Rectal smooth muscle tissue (tissue), 1 donor: Measurements from ENCODE around the gene LAMA5.
A peak's percentile ranks its signal among the peaks of the same experiment; 100 is the strongest.

Experiments used
- H3K27ac ChIP-seq: one replicate; pipeline ENCODE4 v1.7.0; 2013; ENCODE audit warnings: low read depth, low read length, inconsistent platforms
- H3K27me3 ChIP-seq: one replicate; pipeline ENCODE4 v1.7.0; 2013; ENCODE audit warnings: low read length; ENCODE audit not compliant: control insufficient read depth, insufficient read depth
- H3K36me3 ChIP-seq: one replicate; pipeline ENCODE4 v1.7.0; 2013; ENCODE audit warnings: low read length; ENCODE audit not compliant: control insufficient read depth, insufficient read depth
- H3K4me1 ChIP-seq: one replicate; pipeline ENCODE4 v1.7.0; 2013; ENCODE audit warnings: low read length; ENCODE audit not compliant: control insufficient read depth, insufficient read depth
- H3K4me3 ChIP-seq: one replicate; pipeline ENCODE4 v1.7.0; 2013; ENCODE audit warnings: low read length
- H3K9ac ChIP-seq: one replicate; pipeline ENCODE4 v1.7.0; 2013; ENCODE audit warnings: low read length

Gene LAMA5

DNA sequence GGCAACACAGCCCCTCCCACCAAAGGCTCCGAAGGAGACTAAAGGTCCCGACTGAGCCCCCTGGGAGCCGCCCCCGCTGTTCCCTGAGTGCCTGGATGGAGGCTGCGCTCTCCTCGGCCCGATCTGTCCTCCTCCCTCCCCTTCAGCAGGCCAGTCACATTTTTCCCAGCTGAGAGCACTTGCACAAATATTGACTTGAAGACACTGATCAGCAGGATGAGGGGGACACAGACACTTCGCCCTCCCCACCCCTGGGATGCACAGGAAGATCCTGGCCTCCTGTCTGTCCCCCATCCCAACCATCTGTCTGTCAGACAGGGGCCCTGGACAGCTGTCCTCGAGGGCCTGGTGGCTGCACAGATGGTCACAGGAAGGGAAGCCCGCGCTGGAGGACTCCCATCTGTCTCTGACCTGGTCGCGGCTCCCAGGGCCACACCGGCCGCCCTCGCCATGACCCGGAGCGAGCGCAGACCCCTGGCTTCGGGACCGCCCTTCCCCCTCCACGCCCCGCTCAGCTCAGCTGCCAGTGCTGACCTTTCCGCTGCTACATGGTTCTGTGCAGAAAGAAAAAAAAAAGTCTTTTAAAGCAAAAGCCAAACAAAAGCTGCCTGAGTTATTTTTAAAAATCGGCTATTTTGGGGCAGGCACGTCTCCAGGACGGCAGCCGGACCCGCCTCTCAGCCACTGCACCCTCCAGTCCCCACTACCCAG lies 11.1 kb downstream of the LAMA5 start:
- H3K9ac ChIP-seq = no peak overlapping the region
- H3K27me3 ChIP-seq = no peaks in the 10 kb centered on the region
- peak overlapping the region; percentile 44 for H3K4me3 ChIP-seq
- H3K4me1 ChIP-seq = peaks cover 65% of the 10 kb centered on the region
- peak overlapping the region; percentile 88 for H3K27ac ChIP-seq
- peaks cover 5% of the 10 kb centered on the region for H3K36me3 ChIP-seq

DNA sequence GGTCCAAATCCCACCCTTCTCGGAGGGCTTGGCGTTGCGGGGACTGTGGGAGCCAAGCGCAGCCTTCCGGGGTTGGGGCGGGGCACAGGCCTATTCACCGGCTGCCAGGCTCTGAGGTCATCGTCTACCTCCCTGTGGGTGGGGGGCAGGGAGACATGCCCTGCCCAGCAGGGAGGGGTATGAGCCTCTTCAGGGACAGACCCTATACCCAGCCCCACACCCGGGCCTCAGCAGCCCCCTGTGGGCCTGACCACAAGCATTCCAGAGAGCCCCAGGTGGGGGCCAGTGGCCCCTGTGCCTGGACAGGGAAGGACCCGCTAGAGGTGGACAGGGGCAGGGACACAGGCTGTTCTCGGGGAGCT lies 11.6 kb downstream of the LAMA5 start:
- Histone ChIP-seq H3K4me1 (peaks cover 61% of the 10 kb centered on the region), H3K36me3 (peaks cover 8% of the 10 kb centered on the region), H3K27me3 (no peaks in the 10 kb centered on the region), H3K4me3 (peak overlapping the region; percentile 24), H3K27ac (peak overlapping the region; percentile 88), H3K9ac (no peak overlapping the region)

DNA sequence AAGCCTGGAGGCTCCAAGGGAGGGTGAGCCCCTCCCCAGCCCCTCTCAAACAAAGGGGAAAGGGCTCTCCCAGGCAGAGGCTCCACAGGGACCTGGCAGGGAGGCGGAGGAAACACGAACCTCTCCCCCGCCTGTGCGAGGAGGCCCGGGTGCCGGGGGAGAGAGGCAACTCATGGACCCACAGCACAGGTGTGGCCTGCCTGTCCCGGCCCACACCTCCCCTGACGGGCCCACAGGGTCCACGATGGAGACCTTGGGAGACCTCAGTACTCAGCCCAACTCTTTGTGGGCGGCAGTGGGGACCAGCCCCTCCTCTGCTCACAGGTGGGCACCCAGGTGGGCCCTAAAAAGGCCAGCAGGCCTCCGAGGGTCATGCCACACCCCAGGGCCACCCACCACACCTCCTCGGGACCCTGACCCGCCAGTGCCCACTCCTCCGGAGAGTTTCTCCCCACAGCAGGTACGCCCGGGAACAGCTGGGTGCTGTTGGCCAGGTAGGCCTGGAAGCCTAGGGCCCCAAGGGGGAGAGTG lies 12.2 kb downstream of the LAMA5 start:
- peak overlapping the region; percentile 24 for H3K4me3 ChIP-seq
- H3K4me1 ChIP-seq = peaks cover 61% of the 10 kb centered on the region
- no peak overlapping the region for H3K9ac ChIP-seq
- H3K27ac ChIP-seq = peak overlapping the region; percentile 88
- H3K36me3 ChIP-seq = peaks cover 12% of the 10 kb centered on the region
- H3K27me3 ChIP-seq = no peaks in the 10 kb centered on the region

DNA sequence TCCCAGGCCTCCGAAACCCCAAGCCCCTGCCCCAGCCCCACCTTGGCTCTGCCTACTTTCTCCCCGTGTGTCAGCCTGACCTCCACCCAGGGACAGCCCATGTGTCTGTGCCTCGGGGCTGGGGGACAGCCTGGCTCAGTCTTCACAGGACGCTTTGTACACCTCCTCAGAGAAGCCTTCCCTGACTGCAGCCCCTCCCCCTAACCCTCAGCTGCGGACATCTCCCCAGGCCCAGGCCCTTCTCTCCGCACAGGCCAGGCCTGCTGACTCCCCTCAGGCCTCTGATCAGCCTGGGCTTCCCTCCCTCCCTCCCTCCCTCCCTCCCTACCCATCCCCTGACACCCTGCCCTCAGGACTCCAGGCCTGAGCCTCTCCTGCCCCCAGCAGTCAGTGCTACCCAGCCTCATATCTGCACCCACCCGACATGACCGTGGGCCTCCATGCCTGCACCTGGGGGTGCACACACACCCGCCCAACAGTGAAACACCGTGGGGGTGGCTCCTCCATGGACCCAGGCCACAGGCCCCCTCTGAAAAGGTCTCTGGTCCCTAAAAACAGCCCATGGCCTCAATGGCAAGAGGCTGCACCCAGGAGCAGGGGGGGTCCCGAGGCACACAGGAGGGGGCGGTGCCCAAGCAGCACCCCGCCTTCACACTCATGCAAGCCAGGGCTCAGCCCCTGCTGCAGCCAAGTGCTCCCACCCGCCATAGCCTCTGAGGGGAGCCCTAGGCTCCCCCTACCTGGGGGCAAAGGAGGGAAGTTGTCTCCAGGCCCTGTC lies 12.9 kb downstream of the LAMA5 start:
- H3K4me3 ChIP-seq = no peak overlapping the region
- peak overlapping the region; percentile 88 for H3K27ac ChIP-seq
- H3K36me3 ChIP-seq = peaks cover 14% of the 10 kb centered on the region
- H3K4me1 ChIP-seq = peaks cover 60% of the 10 kb centered on the region
- H3K27me3 ChIP-seq = no peaks in the 10 kb centered on the region
- H3K9ac ChIP-seq = no peak overlapping the region

DNA sequence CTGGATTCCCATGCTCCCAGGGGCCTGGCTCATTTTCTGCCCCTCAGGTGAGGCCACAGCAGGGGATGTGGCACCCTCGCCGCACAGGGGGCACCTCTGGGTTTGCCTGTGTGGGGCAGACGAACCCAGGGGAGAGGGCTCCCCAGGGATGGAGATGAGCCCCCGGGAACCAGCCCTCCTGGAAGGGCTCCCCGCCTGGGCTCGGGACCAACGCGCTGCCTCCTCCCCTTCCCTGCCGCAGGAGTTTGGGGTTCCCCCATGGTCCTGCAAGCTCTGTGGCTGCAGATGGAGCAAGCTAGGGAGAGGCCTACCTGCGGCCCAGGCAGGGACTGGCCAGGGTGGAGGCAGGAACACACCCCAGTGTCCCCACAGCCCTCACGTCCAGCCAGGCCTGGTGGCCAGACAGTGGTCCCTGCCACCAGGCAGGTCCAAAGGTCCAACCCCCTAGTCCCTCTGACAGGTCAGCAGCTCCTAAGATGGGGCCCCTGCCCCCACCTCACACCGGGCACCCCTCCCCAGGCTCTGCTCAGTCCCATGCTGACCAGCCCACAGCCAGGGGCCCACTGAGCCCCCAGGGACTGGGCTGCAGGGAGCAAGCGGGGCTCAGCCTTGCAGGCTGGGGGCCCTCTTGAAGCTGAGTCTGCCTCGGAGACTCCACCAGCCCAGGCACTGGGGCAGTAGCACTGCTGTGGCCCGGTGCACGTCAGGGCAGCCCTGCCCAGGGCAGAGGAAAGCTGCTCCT lies 13.7 kb downstream of the LAMA5 start:
- Histone ChIP-seq H3K27me3 (no peaks in the 10 kb centered on the region), H3K4me3 (no peak overlapping the region), H3K36me3 (peaks cover 14% of the 10 kb centered on the region), H3K4me1 (peaks cover 53% of the 10 kb centered on the region), H3K27ac (peak overlapping the region; percentile 83), H3K9ac (no peak overlapping the region)

DNA sequence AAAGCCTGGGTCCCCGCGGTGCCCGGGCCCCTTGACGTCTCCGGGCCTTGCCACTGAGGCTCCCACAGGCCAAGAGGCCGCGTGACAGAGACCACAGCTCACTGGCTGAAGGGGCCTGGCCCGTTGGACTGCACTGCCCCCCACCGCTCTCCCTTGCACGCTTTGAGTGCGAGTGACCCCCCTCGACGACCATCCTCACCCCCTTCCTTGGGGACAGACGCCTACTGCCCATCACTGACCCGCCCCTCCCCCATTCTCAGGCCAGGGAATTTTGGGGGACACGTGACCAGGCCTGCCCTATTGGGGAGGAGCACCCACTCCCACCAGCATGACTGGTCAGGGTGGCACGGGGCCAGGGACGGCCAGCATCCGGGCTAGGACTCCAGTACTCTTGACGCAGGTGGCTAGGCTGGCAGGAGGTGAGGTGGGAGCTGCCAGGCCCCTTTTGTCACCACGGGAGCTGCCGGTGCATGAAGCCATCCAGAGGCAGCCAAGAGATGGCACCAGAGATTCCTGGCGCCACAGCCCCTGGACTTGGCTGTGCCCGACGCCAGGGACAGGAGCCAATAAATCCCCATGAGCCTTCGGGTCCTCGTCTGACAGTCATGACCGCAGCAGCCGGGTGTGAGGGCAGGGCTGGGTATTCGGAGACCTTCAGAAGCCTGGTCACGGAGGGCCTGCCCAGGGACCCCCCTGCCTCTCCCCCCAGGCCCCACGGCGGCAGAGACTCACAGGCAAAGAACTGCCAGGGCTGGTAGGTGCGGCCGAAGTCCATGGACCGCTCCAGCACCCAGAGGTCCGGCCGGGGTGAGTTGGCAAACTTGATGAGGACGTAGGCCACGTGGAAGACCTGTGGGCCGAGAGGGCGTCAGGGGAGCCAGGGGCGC lies 14.5 kb downstream of the LAMA5 start:
- Histone ChIP-seq H3K36me3 (peaks cover 14% of the 10 kb centered on the region), H3K27ac (peak overlapping the region; percentile 85), H3K27me3 (no peaks in the 10 kb centered on the region), H3K4me3 (no peak overlapping the region), H3K9ac (no peak overlapping the region), H3K4me1 (peaks cover 45% of the 10 kb centered on the region)

DNA sequence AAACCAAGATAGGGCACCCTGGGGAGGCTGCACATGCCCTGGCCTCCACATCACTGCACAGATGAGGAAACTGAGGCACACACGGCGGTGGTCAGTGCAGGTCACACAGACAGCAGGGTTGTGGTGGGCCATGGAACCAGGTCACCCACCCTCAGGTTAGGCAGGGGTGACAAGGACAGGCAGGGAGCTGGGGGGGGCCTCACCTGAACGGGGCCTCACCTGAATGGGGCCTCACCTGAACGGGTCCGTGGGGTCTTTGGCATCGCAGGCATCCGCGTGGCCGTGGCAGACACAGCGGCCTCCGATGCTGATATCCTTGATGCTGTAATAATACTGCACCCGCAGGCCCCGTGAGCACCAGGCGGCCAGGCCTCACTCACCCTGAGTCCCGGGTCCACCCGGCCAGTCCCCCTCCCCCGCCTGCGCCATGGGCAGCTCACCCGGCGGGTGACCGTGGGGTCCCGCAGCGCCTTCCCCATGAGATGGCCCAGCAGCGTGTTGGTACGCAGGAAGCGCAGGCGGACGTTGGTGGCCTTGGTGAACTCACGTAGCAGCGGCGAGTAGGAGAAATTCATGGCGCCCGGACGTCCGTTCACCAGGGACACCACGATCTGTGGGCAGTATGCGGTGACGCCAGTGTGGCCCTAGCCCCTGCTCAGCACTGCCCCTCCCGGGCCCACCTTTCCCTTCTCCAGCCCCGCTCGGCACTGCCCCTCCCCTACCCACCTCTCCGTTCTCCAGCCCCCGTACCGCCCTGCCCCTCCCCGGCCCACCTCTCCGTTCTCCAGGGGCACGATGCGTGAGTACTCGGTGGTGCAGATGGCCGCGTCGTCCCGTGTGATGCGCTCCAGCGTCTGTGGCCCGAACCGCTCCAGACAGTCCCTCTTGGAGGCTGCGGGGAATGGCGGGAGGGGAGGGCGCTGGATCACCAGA lies 15.4 kb downstream of the LAMA5 start:
- Histone ChIP-seq H3K36me3 (peaks cover 16% of the 10 kb centered on the region), H3K27me3 (no peaks in the 10 kb centered on the region), H3K4me3 (no peak overlapping the region), H3K4me1 (peaks cover 36% of the 10 kb centered on the region), H3K9ac (no peak overlapping the region), H3K27ac (peak overlapping the region; percentile 85)

DNA sequence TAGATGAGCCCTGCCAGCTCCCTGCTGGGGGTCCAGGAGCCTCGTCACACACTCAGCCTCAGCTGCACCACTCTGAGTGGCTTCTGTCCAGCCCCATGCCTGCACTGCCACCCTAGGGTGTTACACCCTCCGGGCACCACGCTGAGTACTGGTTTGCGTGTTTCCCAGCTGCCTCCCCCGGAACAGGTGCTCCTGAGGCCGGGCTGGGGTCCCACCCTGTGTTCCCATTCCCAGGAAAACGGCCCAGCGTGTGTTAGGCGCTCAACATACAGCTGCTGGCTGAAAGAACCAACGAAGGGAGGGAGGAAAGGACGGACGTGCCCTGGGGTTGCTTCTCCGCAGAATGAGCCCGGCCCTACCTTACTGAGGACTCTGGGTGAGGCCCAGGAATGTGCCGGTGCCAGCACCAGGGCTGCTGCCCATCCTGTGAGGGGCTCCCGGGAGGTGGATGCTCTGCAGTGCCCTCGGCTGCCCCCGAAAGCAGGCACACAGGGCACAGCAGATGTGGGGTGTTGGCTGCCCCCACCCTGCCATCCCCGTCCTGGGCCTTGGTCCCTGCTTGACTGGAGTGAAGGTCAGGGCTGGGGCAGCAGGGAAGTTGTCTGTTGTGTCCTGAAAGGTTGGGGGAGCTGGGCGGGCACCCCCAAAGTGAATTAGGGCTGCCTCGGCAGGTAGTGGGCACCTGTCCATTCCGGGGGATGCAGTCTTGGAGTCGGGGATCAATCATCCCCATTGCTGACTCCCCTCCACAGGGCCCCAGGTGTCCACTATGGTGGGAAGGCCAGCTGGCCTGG lies 16.3 kb downstream of the LAMA5 start:
- Histone ChIP-seq H3K4me1 (peaks cover 27% of the 10 kb centered on the region), H3K36me3 (peaks cover 18% of the 10 kb centered on the region), H3K27me3 (no peaks in the 10 kb centered on the region), H3K4me3 (no peak overlapping the region), H3K27ac (peak overlapping the region; percentile 85), H3K9ac (no peak overlapping the region)

DNA sequence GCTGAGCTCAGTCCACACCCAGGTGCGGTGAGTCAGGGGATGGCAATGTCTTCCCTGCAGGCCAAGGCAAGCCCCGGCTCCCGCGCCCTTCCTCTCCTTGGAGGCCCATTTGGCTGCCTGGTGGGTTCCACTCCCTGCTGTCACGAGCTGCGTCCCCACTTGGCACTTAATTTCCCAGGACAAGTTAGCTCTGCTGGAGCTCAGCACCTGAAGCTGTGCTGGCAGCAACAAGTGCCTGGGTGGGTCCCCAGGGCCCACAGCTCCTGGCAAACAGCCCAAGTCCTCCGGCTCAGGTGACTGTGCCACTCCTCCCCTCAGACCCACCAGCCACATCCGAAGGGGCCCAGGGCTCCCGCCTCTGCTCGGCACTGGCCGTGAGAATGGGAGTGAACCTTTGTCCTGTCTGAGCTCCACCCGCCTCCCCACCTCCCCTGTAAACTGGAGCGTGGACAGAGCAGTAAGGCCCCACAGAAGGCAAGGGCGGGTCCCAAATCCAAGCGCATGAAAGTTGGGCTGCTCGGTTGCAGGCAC lies 16.9 kb downstream of the LAMA5 start:
- H3K36me3 ChIP-seq = peaks cover 18% of the 10 kb centered on the region
- peaks cover 20% of the 10 kb centered on the region for H3K4me1 ChIP-seq
- peak overlapping the region; percentile 44 for H3K27ac ChIP-seq
- no peaks in the 10 kb centered on the region for H3K27me3 ChIP-seq
- H3K4me3 ChIP-seq = no peak overlapping the region
- H3K9ac ChIP-seq = no peak overlapping the region

DNA sequence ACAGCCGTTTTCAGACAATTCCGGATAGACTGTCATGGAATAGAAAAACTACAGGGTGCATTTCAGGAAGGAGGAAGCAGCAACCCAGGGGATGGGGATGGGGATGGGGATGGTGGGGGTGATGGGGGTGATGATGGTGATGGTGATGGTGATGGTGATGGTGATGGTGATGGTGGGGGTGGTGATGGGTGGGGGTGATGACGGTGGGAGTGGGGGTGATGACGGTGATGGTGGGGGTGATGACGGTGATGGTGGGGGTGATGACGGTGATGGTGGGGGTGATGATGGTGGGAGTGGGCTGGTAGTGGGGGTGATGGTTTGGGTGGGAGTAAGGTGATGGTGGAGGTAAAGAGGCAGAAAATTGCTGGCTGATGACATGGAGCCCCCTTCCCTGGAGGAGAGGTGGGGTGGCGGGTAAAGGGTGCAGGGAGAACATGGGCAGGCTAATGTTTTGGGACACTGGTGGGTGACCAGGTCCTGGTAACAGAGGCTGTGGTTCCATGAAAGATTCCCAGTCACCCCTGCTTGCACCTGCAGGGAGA lies 17.5 kb downstream of the LAMA5 start:
- Histone ChIP-seq H3K9ac (no peak overlapping the region), H3K27me3 (no peaks in the 10 kb centered on the region), H3K4me3 (no peak overlapping the region), H3K4me1 (peaks cover 15% of the 10 kb centered on the region), H3K27ac (no peak overlapping the region), H3K36me3 (peaks cover 18% of the 10 kb centered on the region)
